GM21381 (cell line): ENCODE measurements around the gene BMPR2.
"Not testable (repeated sequence)": the region's sequence is repeated elsewhere in the genome, so short reads cannot be mapped to it uniquely, and the experiment has no call there.

Source experiments
- ATAC-seq: cut with Tn5 transposase; IDR thresholded peaks from one replicate; pipeline ENCODE4 v1.9.1; 2021; ENCODE audit warnings: mild to moderate bottlenecking, moderate library complexity; ENCODE audit not compliant: unreplicated experiment

Gene BMPR2

GRCh38 chr2:202375609-202376408, at the start of gene BMPR2:
TSS of gene BMPR2 (plus strand) at chr2:202376327. CDS start at chr2:202377475, 1,148 bp downstream.
- ATAC-seq: peak; percentile 69

DNA sequence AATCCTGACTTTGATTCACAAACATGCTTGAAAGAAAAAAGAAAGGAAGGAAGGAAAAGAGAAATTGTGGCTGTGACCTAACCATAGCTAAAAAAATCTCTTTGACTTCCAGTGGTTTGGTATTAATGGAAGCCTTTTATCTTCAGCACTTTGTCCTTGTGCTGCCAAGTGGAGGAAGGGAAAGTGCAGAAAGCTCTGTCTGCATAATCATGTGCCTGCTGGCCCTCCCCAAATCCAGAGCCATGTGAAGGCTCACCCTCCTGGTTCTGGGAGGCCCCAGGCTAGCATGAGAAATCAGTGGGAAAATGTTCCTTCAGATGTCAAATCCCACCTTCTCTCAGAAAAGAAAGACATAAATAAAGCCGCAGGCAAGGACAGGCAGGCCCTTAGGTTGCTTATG, 48.3 kb upstream of the BMPR2 start:
- ATAC-seq: no peak

GRCh38 chr2:202335791-202336467, 40.2 kb upstream of the BMPR2 start:
- ATAC-seq: no peak

DNA sequence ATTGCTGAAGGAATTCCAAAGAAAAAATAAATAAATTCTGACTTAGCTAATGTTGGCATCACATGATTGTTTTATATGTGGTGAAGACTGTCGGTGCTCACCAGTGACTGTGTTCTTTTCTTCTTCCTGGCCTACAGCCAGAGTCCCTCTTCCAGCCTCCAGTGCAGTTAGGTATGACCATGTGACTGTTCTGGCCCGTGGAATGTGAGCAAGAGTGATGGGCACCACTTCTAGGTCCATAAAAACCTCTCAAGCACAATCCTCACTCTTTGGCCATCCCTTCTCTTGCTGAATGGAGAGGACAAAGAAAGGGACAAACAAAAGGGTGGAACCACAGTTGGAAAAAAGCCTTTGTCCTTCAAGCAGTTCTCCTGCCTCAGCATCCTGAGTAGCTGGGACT, 39.0 kb upstream of the BMPR2 start:
- ATAC-seq: no peak

DNA sequence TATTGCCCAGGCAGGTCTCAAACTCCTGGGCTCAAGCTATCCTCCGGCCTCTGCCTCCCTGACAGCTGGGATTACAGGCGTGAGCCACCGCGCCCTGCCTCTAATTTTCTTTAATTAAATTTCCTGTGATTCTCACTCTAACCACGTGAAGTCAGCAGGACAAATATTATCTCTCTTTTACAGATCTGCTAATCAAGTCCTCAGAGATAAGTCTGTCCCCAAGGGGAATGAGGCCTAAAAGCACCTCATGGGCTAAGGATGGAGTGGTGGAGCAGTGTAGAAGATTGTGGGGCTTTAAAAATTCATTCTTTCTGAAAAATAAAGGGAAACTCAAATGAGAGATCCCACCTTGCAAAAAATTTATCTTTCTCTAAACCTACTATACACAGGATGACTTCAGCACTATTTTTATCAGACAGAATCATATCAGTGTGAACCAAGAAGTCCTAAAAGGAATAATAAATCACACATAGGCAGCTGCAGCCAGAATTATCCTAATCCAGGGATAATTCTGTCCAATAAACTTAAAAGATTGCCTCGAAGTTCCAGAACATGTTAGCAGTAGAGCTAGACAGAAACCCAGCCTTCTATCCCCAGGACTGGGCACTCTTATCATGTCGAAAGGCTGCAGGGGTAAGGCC, 38.3 kb upstream of the BMPR2 start:
- no peak for ATAC-seq

GRCh38 chr2:202339071-202339870, 36.9 kb upstream of the BMPR2 start:
- no peak for ATAC-seq

GRCh38 chr2:202344178-202344577, 31.9 kb upstream of the BMPR2 start:
- ATAC-seq: no peak

- ATAC-seq: no peak
Measured at GRCh38 chr2:202346180-202346579, 29.9 kb upstream of the BMPR2 start.

- no peak for ATAC-seq
Measured at GRCh38 chr2:202353430-202353829, 22.7 kb upstream of the BMPR2 start.

- ATAC-seq: no peak
Measured at GRCh38 chr2:202355993-202356505, 20.1 kb upstream of the BMPR2 start.

DNA sequence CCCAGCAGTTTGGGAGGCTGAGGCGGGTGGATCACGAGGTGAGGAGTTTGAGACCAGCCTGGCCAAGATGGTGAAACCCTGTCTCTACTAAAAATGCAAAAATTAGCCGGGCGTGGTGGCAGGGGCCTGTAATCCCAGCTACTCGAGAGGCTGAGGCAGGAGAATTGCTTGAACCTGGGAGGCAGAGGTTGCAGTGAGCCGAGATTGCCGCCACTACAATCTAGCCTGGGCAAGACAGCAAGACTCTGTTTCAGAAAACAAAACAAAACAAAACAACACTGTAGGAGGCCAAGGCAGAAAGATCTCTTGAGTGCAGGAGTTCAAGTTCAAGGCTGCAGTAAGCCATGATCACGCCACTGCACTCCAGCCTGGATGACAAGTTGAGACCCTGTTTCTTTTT, 17.2 kb upstream of the BMPR2 start:
- ATAC-seq: not testable (repeated sequence)

DNA sequence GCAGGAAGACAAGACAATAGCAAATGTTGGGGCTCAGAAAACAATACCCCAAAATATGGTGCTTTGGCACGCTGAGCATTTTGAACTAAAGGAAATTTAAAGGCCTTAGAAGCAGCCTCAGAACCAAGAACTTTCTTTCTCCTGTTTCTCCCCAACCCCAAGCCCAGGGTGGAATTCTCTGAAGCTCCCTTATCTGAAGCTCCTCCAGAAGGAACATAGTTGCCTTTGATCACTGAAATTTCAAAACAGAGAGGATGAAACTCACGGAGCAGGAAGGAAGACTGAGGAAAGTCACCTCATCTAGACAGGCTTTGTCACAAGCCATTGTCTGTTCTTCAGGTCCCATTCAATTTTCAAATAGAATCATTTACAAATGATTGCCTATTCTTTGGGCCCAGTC, 15.5 kb upstream of the BMPR2 start:
- no peak for ATAC-seq

GRCh38 chr2:202361108-202361507, 15.0 kb upstream of the BMPR2 start:
- ATAC-seq: no peak

DNA sequence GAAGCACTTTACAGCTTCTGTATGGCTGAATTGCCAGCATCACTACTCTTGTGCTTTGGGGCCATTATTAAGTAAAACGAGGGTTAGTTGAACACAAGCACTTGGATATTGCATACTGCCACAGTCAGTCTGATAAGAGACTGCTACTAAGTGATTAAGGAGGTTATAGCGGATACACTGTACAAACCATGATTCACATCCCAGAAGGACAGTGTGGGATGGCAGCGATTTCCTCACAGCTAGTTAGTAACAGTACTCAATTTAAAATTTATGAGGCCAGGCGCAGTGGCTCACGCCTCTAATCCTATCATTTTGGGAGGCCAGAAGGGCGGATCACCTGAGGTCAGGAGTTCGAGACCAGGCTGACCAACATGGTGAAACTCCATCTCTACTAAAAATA, 2.6 kb upstream of the BMPR2 start:
- no peak for ATAC-seq

GRCh38 chr2:202374383-202374782, 1.7 kb upstream of the BMPR2 start:
- ATAC-seq: not testable (repeated sequence)

- no peak for ATAC-seq
Measured at GRCh38 chr2:202375033-202375608, 1.0 kb upstream of the BMPR2 start.

GRCh38 chr2:202376460-202377206, 506 bp downstream of the BMPR2 start:
- peak; percentile 21 for ATAC-seq

DNA sequence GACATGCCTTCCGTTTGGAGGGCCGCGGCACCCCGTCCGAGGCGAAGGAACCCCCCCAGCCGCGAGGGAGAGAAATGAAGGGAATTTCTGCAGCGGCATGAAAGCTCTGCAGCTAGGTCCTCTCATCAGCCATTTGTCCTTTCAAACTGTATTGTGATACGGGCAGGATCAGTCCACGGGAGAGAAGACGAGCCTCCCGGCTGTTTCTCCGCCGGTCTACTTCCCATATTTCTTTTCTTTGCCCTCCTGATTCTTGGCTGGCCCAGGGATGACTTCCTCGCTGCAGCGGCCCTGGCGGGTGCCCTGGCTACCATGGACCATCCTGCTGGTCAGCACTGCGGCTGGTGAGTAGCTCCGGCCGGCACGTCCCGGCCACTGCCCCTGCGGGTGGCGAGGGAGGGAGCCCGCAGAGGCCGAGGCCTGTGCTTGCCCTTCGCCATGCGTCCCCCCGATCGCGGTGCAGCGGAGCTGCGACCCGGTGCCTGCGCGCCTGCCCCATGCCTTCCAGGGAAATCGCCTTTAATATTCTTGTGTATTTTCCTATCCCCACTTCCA, 1.2 kb downstream of the BMPR2 start:
- ATAC-seq: no peak

- no peak for ATAC-seq
Measured at GRCh38 chr2:202378001-202378400, 1.9 kb downstream of the BMPR2 start.
